ENCODE results near the gene GLIPR1L1.

DNA sequence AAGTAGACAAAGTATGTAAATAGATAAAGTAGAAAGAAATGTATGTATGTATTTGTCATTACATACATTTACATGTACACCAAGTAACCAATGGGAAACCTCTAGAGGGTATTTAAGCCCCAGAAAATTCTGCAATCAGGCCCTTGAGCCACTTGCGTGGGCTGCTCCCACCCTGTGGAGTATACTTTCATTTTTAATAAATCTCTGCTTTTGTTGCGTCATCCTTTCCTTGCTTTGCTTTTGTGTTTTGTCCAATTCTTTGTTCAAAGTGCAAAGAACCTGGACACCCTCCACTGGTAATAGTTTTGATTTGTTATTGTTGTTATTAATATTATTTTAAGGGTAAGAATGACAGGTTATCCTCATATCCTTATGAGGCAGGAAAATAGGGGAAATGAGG lies 26.2 kb upstream of the GLIPR1L1 start:
- TF ChIP-seq, protein P1, sequence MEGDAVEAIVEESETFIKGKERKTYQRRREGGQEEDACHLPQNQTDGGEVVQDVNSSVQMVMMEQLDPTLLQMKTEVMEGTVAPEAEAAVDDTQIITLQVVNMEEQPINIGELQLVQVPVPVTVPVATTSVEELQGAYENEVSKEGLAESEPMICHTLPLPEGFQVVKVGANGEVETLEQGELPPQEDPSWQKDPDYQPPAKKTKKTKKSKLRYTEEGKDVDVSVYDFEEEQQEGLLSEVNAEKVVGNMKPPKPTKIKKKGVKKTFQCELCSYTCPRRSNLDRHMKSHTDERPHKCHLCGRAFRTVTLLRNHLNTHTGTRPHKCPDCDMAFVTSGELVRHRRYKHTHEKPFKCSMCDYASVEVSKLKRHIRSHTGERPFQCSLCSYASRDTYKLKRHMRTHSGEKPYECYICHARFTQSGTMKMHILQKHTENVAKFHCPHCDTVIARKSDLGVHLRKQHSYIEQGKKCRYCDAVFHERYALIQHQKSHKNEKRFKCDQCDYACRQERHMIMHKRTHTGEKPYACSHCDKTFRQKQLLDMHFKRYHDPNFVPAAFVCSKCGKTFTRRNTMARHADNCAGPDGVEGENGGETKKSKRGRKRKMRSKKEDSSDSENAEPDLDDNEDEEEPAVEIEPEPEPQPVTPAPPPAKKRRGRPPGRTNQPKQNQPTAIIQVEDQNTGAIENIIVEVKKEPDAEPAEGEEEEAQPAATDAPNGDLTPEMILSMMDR (conservative IDR thresholded peaks at IDR 0.05; ENCODE audit: low read depth in 2 of 2), result no peak
- TF ChIP-seq CREB1 (CRISPR knock-in tag; IDR thresholded peaks at IDR 0.05; ENCODE audit: low read depth) (no peak), POLR2AphosphoS5 (IDR thresholded peaks at IDR 0.05; ENCODE audit: low read depth) (no peak), JUNB (IDR thresholded peaks at IDR 0.05; ENCODE audit: unreplicated experiment) (no peak), EZH2 (IDR thresholded peaks at IDR 0.05; ENCODE audit: low read depth, unreplicated experiment) (no peak), EZH2phosphoT487 (IDR thresholded peaks at IDR 0.05; ENCODE audit: unreplicated experiment) (no peak), STAT1 (IDR thresholded peaks at IDR 0.05; ENCODE audit: unreplicated experiment) (no peak), ZNF114 (CRISPR knock-in tag; IDR thresholded peaks at IDR 0.05) (no peak)
- TF ChIP-seq, protein P2, sequence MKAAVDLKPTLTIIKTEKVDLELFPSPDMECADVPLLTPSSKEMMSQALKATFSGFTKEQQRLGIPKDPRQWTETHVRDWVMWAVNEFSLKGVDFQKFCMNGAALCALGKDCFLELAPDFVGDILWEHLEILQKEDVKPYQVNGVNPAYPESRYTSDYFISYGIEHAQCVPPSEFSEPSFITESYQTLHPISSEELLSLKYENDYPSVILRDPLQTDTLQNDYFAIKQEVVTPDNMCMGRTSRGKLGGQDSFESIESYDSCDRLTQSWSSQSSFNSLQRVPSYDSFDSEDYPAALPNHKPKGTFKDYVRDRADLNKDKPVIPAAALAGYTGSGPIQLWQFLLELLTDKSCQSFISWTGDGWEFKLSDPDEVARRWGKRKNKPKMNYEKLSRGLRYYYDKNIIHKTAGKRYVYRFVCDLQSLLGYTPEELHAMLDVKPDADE (IDR thresholded peaks at IDR 0.05), result no peak
- TF ChIP-seq, protein P3, sequence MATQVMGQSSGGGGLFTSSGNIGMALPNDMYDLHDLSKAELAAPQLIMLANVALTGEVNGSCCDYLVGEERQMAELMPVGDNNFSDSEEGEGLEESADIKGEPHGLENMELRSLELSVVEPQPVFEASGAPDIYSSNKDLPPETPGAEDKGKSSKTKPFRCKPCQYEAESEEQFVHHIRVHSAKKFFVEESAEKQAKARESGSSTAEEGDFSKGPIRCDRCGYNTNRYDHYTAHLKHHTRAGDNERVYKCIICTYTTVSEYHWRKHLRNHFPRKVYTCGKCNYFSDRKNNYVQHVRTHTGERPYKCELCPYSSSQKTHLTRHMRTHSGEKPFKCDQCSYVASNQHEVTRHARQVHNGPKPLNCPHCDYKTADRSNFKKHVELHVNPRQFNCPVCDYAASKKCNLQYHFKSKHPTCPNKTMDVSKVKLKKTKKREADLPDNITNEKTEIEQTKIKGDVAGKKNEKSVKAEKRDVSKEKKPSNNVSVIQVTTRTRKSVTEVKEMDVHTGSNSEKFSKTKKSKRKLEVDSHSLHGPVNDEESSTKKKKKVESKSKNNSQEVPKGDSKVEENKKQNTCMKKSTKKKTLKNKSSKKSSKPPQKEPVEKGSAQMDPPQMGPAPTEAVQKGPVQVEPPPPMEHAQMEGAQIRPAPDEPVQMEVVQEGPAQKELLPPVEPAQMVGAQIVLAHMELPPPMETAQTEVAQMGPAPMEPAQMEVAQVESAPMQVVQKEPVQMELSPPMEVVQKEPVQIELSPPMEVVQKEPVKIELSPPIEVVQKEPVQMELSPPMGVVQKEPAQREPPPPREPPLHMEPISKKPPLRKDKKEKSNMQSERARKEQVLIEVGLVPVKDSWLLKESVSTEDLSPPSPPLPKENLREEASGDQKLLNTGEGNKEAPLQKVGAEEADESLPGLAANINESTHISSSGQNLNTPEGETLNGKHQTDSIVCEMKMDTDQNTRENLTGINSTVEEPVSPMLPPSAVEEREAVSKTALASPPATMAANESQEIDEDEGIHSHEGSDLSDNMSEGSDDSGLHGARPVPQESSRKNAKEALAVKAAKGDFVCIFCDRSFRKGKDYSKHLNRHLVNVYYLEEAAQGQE (IDR thresholded peaks at IDR 0.05; ENCODE audit: unreplicated experiment), result no peak
